ENCODE results near the gene CLNK.

- TF ChIP-seq CTCF (IDR thresholded peaks at IDR 0.05) = no peak
- TF ChIP-seq ZFX (IDR thresholded peaks at IDR 0.05; ENCODE audit: borderline replicate concordance) = no peak
These were observed 64.7 kb downstream of the CLNK start for GRCh38 chr4:10619855-10620254.

Measured in 22Rv1 (cell line).